ENCODE measurements around the gene PITPNC1.

PITPNC1 gene

GRCh38 chr17:67546578-67547527 lies 169.8 kb downstream of the PITPNC1 start:
- no peak overlapping the region for H3K4me3 ChIP-seq (ENCODE audit: low read depth, low read length)
- DNase-seq (ENCODE audit: low read depth), result peak; percentile 35
- TF ChIP-seq CTCF (conservative IDR thresholded peaks at IDR 0.05; ENCODE audit: low read depth, low read length), result peak; percentile 13

GRCh38 chr17:67548693-67549092 lies 171.6 kb downstream of the PITPNC1 start:
- no peak overlapping the region for H3K4me3 ChIP-seq (ENCODE audit: low read depth, low read length)
- no peak for TF ChIP-seq CTCF (conservative IDR thresholded peaks at IDR 0.05; ENCODE audit: low read depth, low read length)
- DNase-seq (ENCODE audit: low read depth), result no peak

- no peak overlapping the region for H3K4me3 ChIP-seq (ENCODE audit: low read depth, low read length)
- no peak for TF ChIP-seq CTCF (conservative IDR thresholded peaks at IDR 0.05; ENCODE audit: low read depth, low read length)
- no peak for DNase-seq (ENCODE audit: low read depth)
Observed at GRCh38 chr17:67549820-67550219, 172.7 kb downstream of the PITPNC1 start.

GRCh38 chr17:67554634-67555033 lies 177.6 kb downstream of the PITPNC1 start:
- no peak for DNase-seq (ENCODE audit: low read depth)
- no peak for TF ChIP-seq CTCF (conservative IDR thresholded peaks at IDR 0.05; ENCODE audit: low read depth, low read length)
- H3K4me3 ChIP-seq (ENCODE audit: low read depth, low read length), result no peak overlapping the region

- no peak for TF ChIP-seq CTCF (conservative IDR thresholded peaks at IDR 0.05; ENCODE audit: low read depth, low read length)
Observed at GRCh38 chr17:67555855-67556254, 178.8 kb downstream of the PITPNC1 start.

GRCh38 chr17:67557052-67557845 lies 180.2 kb downstream of the PITPNC1 start:
- H3K4me3 ChIP-seq (ENCODE audit: low read depth, low read length), result no peak overlapping the region
- no peak for TF ChIP-seq CTCF (conservative IDR thresholded peaks at IDR 0.05; ENCODE audit: low read depth, low read length)
- no peak for DNase-seq (ENCODE audit: low read depth)

More at GRCh38 chr17:67555855-67556254, 178.8 kb downstream of the PITPNC1 start:
- DNase-seq (ENCODE audit: low read depth), result no peak
- H3K4me3 ChIP-seq (ENCODE audit: low read depth, low read length), result no peak overlapping the region

Data from choroid plexus epithelial cell (primary cell).